AG09309 (cell line): ENCODE data around the gene CETN1.

ENCODE experiments used
- DNase-seq: peaks from one replicate; pipeline ENCODE4 v3.0.0-alpha.2; 2010; ENCODE audit warnings: low read depth
- H3K4me3 ChIP-seq: 2 replicates; pipeline ENCODE4 v1.5.1; 2011; ENCODE audit warnings: mild to moderate bottlenecking, low read depth, low read length, moderate library complexity; ENCODE audit not compliant: control insufficient read depth
- CTCF ChIP-seq: IDR thresholded peaks from 2 replicates; pipeline ENCODE4 v1.5.1; 2011; ENCODE audit warnings: mild to moderate bottlenecking, low read depth, low read length, inconsistent platforms; ENCODE audit not compliant: insufficient read depth, control insufficient read depth; ENCODE audit errors: missing control alignments

Gene CETN1

DNA sequence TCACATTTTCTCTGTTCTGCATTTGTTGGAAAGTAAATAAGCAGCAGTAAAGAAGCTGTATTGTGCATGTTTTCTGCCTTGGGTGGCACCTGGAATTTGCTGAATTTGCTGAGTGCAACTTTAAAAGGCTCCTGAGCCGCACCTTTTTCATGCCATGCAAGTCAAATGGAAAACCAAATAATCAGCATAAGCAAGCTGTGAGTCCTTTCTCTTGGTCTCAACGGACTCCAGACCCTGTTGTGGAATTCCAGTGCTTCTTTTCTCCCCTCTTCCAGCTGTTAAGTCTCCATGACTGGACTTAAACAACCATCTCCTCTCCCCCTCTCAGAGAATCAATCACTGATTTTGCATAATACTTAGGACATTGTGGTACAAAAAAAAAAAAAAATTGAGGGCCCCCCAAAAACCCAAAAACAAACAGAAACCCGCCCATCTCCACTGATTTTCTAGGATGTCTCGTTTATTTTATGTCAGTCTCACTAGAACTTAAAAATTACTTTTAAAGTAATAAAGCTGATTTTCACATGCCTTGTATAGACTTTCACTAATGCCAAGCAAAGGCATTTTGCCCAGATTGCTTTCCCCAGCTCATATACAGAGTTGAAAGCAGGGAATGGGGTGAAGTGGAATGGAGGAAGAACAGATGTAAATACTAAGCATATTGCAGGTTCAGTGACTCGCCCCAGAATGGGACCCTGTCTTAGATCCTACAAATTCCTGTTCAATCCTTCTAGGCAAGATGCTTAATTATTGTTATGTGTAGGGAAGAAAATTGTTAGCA lies 5.1 kb upstream of the CETN1 start:
- no peak overlapping the region for H3K4me3 ChIP-seq
- TF ChIP-seq CTCF = no peak
- no peak for DNase-seq

DNA sequence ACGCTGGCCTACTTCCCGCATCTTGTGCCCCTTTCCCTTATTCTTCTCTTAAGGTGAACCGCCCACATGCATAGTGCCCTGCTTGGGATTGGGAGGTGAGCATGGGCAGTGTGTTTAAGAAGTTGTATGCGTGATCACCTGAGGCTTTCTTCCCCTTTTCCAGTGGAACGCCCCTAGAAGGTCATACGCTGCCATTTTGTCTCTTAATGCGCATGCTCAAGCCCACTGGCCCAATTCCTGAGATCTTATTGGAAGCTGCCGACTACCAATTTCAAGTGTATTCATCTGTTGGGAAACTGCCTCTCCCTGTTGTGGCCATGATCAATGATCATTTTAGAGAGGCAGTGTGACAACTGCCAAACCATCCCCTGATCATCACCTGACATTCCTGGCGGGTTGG lies 3.3 kb upstream of the CETN1 start:
- no peak for TF ChIP-seq CTCF
- H3K4me3 ChIP-seq = no peak overlapping the region
- no peak for DNase-seq

DNA sequence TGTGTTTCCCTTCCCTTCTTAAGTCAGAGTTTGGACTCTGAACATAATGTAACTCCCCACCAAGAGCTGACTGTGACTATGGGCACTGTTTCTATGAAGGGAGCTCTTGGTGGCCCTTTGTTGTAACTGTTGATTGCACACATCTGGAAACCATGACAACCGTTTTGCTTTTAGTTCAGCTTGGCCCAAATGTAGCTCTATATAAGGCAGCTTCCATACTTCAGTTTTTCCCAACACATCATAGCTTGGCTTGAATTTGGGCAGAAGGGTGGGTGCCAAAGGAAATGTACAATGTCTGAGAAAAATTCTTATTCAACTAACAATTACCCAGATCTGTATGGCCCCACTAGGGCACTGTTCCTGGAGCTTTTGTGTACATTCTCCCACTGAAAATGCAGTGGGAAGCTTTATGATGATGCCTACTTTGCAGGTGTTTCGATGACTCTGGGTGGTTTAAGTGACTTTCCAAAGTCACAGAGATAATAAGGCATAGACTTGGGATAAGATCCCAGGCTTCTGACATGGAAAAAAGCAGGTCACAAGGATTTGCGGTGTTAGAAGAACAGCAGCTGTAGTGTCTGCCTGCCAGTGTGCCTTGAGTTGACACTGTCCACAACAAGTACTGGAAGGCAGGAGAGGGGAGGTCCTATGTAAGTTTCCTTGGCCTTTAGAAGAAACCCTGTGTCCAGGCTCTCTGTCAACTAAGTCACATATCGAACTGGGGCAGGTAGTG lies 2.4 kb upstream of the CETN1 start:
- H3K4me3 ChIP-seq = no peak overlapping the region
- no peak for TF ChIP-seq CTCF
- DNase-seq = no peak

GRCh38 chr18:579238-579637 lies 942 bp upstream of the CETN1 start:
- DNase-seq = no peak

DNA sequence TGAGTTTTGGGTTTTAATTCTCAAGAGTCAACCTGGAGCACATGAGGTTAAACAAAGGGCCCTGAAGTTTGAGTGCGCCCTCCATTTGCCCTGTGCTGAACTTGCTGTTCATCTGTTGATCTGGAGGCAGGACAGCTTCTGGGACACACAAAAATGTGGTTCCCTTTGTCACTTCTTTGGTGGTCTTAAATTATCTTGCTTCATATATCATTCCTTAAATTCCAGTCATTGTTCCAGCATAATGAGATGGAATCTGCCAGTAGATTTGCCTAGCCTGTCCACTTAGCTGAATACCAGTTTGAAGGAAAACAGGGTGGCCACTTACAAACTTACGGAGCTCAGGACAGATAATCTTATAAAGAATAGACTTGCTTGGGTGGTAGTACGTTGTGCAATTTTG lies 916 bp downstream of the CETN1 start:
- no peak for TF ChIP-seq CTCF
- no peak overlapping the region for H3K4me3 ChIP-seq
- DNase-seq = no peak

More at GRCh38 chr18:579238-579637, 942 bp upstream of the CETN1 start:
- no peak overlapping the region for H3K4me3 ChIP-seq
- TF ChIP-seq CTCF = no peak

- no peak overlapping the region for H3K4me3 ChIP-seq
- DNase-seq = no peak
- TF ChIP-seq CTCF = no peak
Measured at GRCh38 chr18:582465-582864, 2.3 kb downstream of the CETN1 start.
